Fibroblast of lung (primary cell): ENCODE results near the gene KIAA1586. TPM values are rescaled to one million over a fixed set of nuclear protein-coding genes. Genes with fewer than 3 reads are reported as not detected.

Experiments
- DNase-seq, 2 donors: peaks; one replicate each; pipeline versions ENCODE4 v3.0.0 to v3.0.0-alpha.2; 2010; ENCODE audit warnings: low read depth in 2 of 2
- H2AFZ ChIP-seq: 2 replicates; pipeline ENCODE4 v1.5.1; 2012; ENCODE audit warnings: low read length, control low read depth, inconsistent platforms
- H3K27ac ChIP-seq: 2 replicates; pipeline ENCODE4 v1.5.1; 2011; ENCODE audit warnings: low read length, control low read depth; ENCODE audit not compliant: insufficient read depth
- H3K27me3 ChIP-seq: 2 replicates; pipeline ENCODE4 v1.5.1; 2011; ENCODE audit warnings: mild to moderate bottlenecking, low read length; ENCODE audit not compliant: control insufficient read depth, insufficient read depth
- H3K36me3 ChIP-seq: 2 replicates; pipeline ENCODE4 v1.5.1; 2011; ENCODE audit warnings: low read length; ENCODE audit not compliant: control insufficient read depth, insufficient read depth
- H3K4me1 ChIP-seq: 2 replicates; pipeline ENCODE4 v1.5.1; 2011; ENCODE audit warnings: low read length; ENCODE audit not compliant: control insufficient read depth, insufficient read depth; ENCODE audit errors: extremely low read depth
- H3K4me2 ChIP-seq: 2 replicates; pipeline ENCODE4 v1.5.1; 2011; ENCODE audit warnings: low read length, control low read depth; ENCODE audit not compliant: insufficient read depth; ENCODE audit errors: extremely low read depth
- H3K4me3 ChIP-seq, 4 experiments: fragments of 200-600 bp in 1 of 4; sonication (generic) in 1 of 4; replicated peaks in 1 of 4; 2 replicates each; pipeline ENCODE4 v1.5.1; 2011 to 2016; ENCODE audit warnings: low read length in 4 of 4, low read depth in 3 of 4, mild to moderate bottlenecking in 3 of 4, control low read depth in 2 of 4, inconsistent platforms in 1 of 4, mixed read lengths in 1 of 4; ENCODE audit not compliant: insufficient read depth in 1 of 4; ENCODE audit errors: control extremely low read depth in 1 of 4
- H3K79me2 ChIP-seq: 2 replicates; pipeline ENCODE4 v1.5.1; 2012; ENCODE audit warnings: mild to moderate bottlenecking, low read length, inconsistent platforms; ENCODE audit not compliant: control insufficient read depth, insufficient read depth
- H3K9ac ChIP-seq: 2 replicates; pipeline ENCODE4 v1.5.1; 2011; ENCODE audit warnings: mild to moderate bottlenecking, low read length, control low read depth; ENCODE audit not compliant: insufficient read depth
- H3K9me3 ChIP-seq: 2 replicates; pipeline ENCODE4 v1.5.1; 2012; ENCODE audit warnings: low read depth, low read length; ENCODE audit not compliant: control insufficient read depth, insufficient read depth
- H4K20me1 ChIP-seq: 2 replicates; pipeline ENCODE4 v1.5.1; 2011; ENCODE audit warnings: low read length; ENCODE audit not compliant: control insufficient read depth, insufficient read depth; ENCODE audit errors: extremely low read depth
- CTCF ChIP-seq, 2 donors: IDR thresholded peaks in 1 of 2; conservative IDR thresholded peaks in 1 of 2; 1 replicate in 1 of 2; 2 replicates in 1 of 2; pipeline ENCODE4 v1.5.1; 2011 to 2012; ENCODE audit warnings: low read length in 2 of 2, control low read depth in 1 of 2, inconsistent platforms in 1 of 2, low read depth in 1 of 2, mild to moderate bottlenecking in 1 of 2
- EZH2 ChIP-seq: IDR thresholded peaks from 2 replicates; pipeline ENCODE4 v1.5.1; 2012; ENCODE audit warnings: low read length, control low read depth, mild to moderate bottlenecking; ENCODE audit errors: missing control alignments
- polyA plus RNA-seq, 2 donors: library from polyadenylated mRNA; depleted of rRNA in 1 of 2; stranded (reverse) in 1 of 2; unstranded in 1 of 2; fragments of >200 nt; gene quantifications; 2 replicates each; pipeline ENCODE4 v1.2.1, GENCODE V29; 2011 to 2012; ENCODE audit warnings: missing spikeins in 1 of 2
- total RNA-seq: library from RNA; depleted of rRNA; stranded (reverse); fragments of >200 nt; gene quantifications from 2 replicates; pipeline ENCODE4 v1.2.1, GENCODE V29; 2014

KIAA1586 gene
- total and polyA plus RNA-seq, 2 donors (not counting 1 experiment from before 2014, with no cell fraction given), result 7.8 to 17.3 TPM

GRCh38 chr6:57078531-57079207, 32.2 kb downstream of the KIAA1586 start:
- Histone ChIP-seq H3K9ac (no peak overlapping the region), H3K27ac (no peak overlapping the region), H2AFZ (no peak overlapping the region), H3K9me3 (no peaks in the 10 kb centered on the region), H3K4me1 (no peaks in the 10 kb centered on the region), H3K4me3 (no peak overlapping the region), H3K27me3 (no peaks in the 10 kb centered on the region), H3K36me3 (peaks cover 2% of the 10 kb centered on the region), H3K4me2 (no peak overlapping the region), H4K20me1 (no peaks in the 10 kb centered on the region), H3K79me2 (no peaks in the 10 kb centered on the region)
- TF ChIP-seq CTCF (conservative IDR thresholded peaks at IDR 0.05 in 1 of 2, IDR thresholded peaks at IDR 0.05 in 1 of 2; ENCODE audit: low read depth in 1 of 2, low read length in 2 of 2) (no peak), EZH2 (no peak)
- DNase-seq, result no peak

GRCh38 chr6:57085471-57085870, 39.0 kb downstream of the KIAA1586 start:
- H3K4me3 ChIP-seq, result no peak overlapping the region

DNA sequence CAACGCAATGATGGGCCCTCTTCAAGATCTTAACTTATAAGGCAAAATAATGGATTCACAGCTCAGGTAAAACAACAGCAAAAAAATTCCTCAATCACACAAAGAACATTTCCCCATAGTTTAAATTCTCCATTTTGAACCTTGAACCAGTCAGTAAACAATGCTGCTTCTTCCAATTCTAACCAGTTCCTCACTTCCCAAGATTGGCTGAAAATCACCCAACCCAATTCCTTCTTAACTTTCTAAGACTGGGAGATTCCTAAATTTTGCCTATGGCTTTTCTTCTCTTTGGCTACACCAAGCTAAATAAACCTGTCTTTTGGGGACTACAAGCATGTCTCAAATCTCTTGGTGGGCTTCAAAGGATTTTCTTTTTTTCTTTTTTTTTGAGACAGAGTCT, 40.4 kb downstream of the KIAA1586 start:
- no peaks in the 10 kb centered on the region for H3K9me3 ChIP-seq
- TF ChIP-seq EZH2, result no peak
- no peak for TF ChIP-seq CTCF (conservative IDR thresholded peaks at IDR 0.05 in 1 of 2, IDR thresholded peaks at IDR 0.05 in 1 of 2; ENCODE audit: low read depth in 1 of 2, low read length in 2 of 2)
- no peaks in the 10 kb centered on the region for H3K36me3 ChIP-seq
- no peaks in the 10 kb centered on the region for H4K20me1 ChIP-seq
- H3K4me2 ChIP-seq, result no peak overlapping the region
- no peaks in the 10 kb centered on the region for H3K27me3 ChIP-seq
- no peak overlapping the region for H2AFZ ChIP-seq
- no peak for DNase-seq
- H3K4me3 ChIP-seq, result no peak overlapping the region
- no peak overlapping the region for H3K9ac ChIP-seq
- H3K27ac ChIP-seq, result no peak overlapping the region
- H3K79me2 ChIP-seq, result peaks cover 5% of the 10 kb centered on the region
- peaks cover 3% of the 10 kb centered on the region for H3K4me1 ChIP-seq

More at GRCh38 chr6:57085471-57085870, 39.0 kb downstream of the KIAA1586 start:
- H3K4me2 ChIP-seq, result no peak overlapping the region
- no peak overlapping the region for H2AFZ ChIP-seq
- no peaks in the 10 kb centered on the region for H3K79me2 ChIP-seq
- no peak for DNase-seq
- no peak overlapping the region for H3K27ac ChIP-seq
- no peaks in the 10 kb centered on the region for H3K27me3 ChIP-seq
- no peaks in the 10 kb centered on the region for H3K9me3 ChIP-seq
- H3K9ac ChIP-seq, result no peak overlapping the region
- H4K20me1 ChIP-seq, result no peaks in the 10 kb centered on the region
- H3K36me3 ChIP-seq, result no peaks in the 10 kb centered on the region
- H3K4me1 ChIP-seq, result peaks cover 3% of the 10 kb centered on the region
- TF ChIP-seq EZH2, result no peak
- TF ChIP-seq CTCF (conservative IDR thresholded peaks at IDR 0.05 in 1 of 2, IDR thresholded peaks at IDR 0.05 in 1 of 2; ENCODE audit: low read depth in 1 of 2, low read length in 2 of 2), result no peak
